GM18909 (cell line): Measurements from ENCODE around the gene MED13L.

Experiments used
- ATAC-seq: cut with Tn5 transposase; IDR thresholded peaks from one replicate; pipeline ENCODE4 v1.9.1; 2021; ENCODE audit warnings: mild to moderate bottlenecking; ENCODE audit not compliant: unreplicated experiment, poor library complexity

The MED13L gene

GRCh38 chr12:116277467-116278278 is at the start of gene MED13L:
Gene MED13L, minus strand, starts transcription at chr12:116277693. Its CDS starts 562 bp downstream, at chr12:116277131.
- ATAC-seq, result peak; percentile 85

- peak; percentile 94 for ATAC-seq
Measured at GRCh38 chr12:116325336-116325664, 47.8 kb upstream of the MED13L start.

- no peak for ATAC-seq
Measured at GRCh38 chr12:116324654-116325335, 47.3 kb upstream of the MED13L start.

GRCh38 chr12:116323406-116324386 is 46.2 kb upstream of the MED13L start:
- ATAC-seq, result no peak

- no peak for ATAC-seq
Measured at GRCh38 chr12:116321913-116322312, 44.4 kb upstream of the MED13L start.

- no peak for ATAC-seq
Measured at GRCh38 chr12:116320791-116321217, 43.3 kb upstream of the MED13L start.

GRCh38 chr12:116319898-116320621 is 42.6 kb upstream of the MED13L start:
- ATAC-seq, result no peak

GRCh38 chr12:116319233-116319897 is 41.9 kb upstream of the MED13L start:
- no peak for ATAC-seq

GRCh38 chr12:116318576-116319232 is 41.2 kb upstream of the MED13L start:
- no peak for ATAC-seq

- ATAC-seq, result no peak
Measured at GRCh38 chr12:116317986-116318575, 40.6 kb upstream of the MED13L start.

- ATAC-seq, result no peak
Measured at GRCh38 chr12:116317139-116317538, 39.6 kb upstream of the MED13L start.

GRCh38 chr12:116314477-116314876 is 37.0 kb upstream of the MED13L start:
- no peak for ATAC-seq

- ATAC-seq, result no peak
Measured at GRCh38 chr12:116313194-116313927, 35.9 kb upstream of the MED13L start.

GRCh38 chr12:116310082-116310481 is 32.6 kb upstream of the MED13L start:
- ATAC-seq, result no peak

GRCh38 chr12:116309343-116309742 is 31.9 kb upstream of the MED13L start:
- ATAC-seq, result no peak

GRCh38 chr12:116308647-116309046 is 31.2 kb upstream of the MED13L start:
- no peak for ATAC-seq

- no peak for ATAC-seq
Measured at GRCh38 chr12:116306968-116307367, 29.5 kb upstream of the MED13L start.

GRCh38 chr12:116306506-116306905 is 29.0 kb upstream of the MED13L start:
- ATAC-seq, result no peak
